HepG2 (cell line): Measurements from ENCODE around the gene CEP164. TPM values are rescaled to one million over a fixed set of nuclear protein-coding genes. Genes with fewer than 3 reads are reported as not detected.

Experiments
- HNF4A ChIP-seq: sonication (generic); formaldehyde crosslinking; IDR thresholded peaks from 2 replicates; pipeline ENCODE4 v1.4.0; 2020; ENCODE audit warnings: missing genetic modification reagents
- KDM5B ChIP-seq: sonication (generic); formaldehyde crosslinking; IDR thresholded peaks from 2 replicates; pipeline ENCODE4 v1.4.0; 2020; ENCODE audit warnings: missing genetic modification reagents, mild to moderate bottlenecking, borderline replicate concordance
- PAWR ChIP-seq: sonication (generic); formaldehyde crosslinking; IDR thresholded peaks from 2 replicates; pipeline ENCODE4 v1.4.0; 2020; ENCODE audit warnings: missing genetic modification reagents, mild to moderate bottlenecking, borderline replicate concordance
- POGZ ChIP-seq: sonication (generic); formaldehyde crosslinking; IDR thresholded peaks from 2 replicates; pipeline ENCODE4 v1.4.0; 2020; ENCODE audit warnings: mild to moderate bottlenecking, missing genetic modification reagents
- RAD21 ChIP-seq: fragments of 450-650 bp; formaldehyde crosslinking; IDR thresholded peaks from 2 replicates; pipeline ENCODE4 v1.5.0; 2020; ENCODE audit warnings: mild to moderate bottlenecking
- RBAK ChIP-seq: sonication (generic); formaldehyde crosslinking; IDR thresholded peaks from 2 replicates; pipeline ENCODE4 v1.5.1; 2020; ENCODE audit warnings: mild to moderate bottlenecking, missing genetic modification reagents
- RERE ChIP-seq: IDR thresholded peaks from 2 replicates; pipeline ENCODE4 v1.6.1; 2016; ENCODE audit warnings: low read depth, missing genetic modification reagents, missing compliant biosample characterization
- SATB2 ChIP-seq: sonication (generic); formaldehyde crosslinking; IDR thresholded peaks from 2 replicates; pipeline ENCODE4 v1.5.0; 2020; ENCODE audit warnings: missing genetic modification reagents
- THRA ChIP-seq: sonication (generic); formaldehyde crosslinking; IDR thresholded peaks from 2 replicates; pipeline ENCODE4 v1.4.0; 2020; ENCODE audit warnings: missing genetic modification reagents, borderline replicate concordance
- ZNF12 ChIP-seq: sonication (generic); formaldehyde crosslinking; IDR thresholded peaks from 2 replicates; pipeline ENCODE4 v1.5.0; 2020; ENCODE audit warnings: missing genetic modification reagents
- ZNF460 ChIP-seq: sonication (generic); formaldehyde crosslinking; IDR thresholded peaks from 2 replicates; pipeline ENCODE4 v1.5.1; 2020; ENCODE audit warnings: missing genetic modification reagents, mild to moderate bottlenecking, borderline replicate concordance
- ZNF883 ChIP-seq: sonication (generic); formaldehyde crosslinking; IDR thresholded peaks from 2 replicates; pipeline ENCODE4 v1.5.1; 2020; ENCODE audit warnings: mild to moderate bottlenecking, missing genetic modification reagents; ENCODE audit errors: not compliant biosample characterization
- polyA plus RNA-seq, 8 experiments: library from polyadenylated mRNA; depleted of rRNA in 3 of 8; stranded (reverse) in 7 of 8; unstranded in 1 of 8; fragments of >200 nt; fragmentation: Illumina TruSeq in 4 of 8; extraction: Trizol in 4 of 8; gene quantifications; 2 replicates each; pipeline versions ENCODE4 v1.2.1 to v1.2.3, GENCODE V29; 2011 to 2016; ENCODE audit warnings: low read depth in 4 of 8, missing spikeins in 1 of 8, mixed read lengths in 1 of 8; ENCODE audit not compliant: insufficient read depth in 1 of 8
- total RNA-seq, 5 experiments: library from RNA; depleted of rRNA; stranded (reverse); fragments of >200 nt; fragmentation: Illumina TruSeq; extraction: Trizol; gene quantifications; 2 replicates each; pipeline ENCODE4 v1.2.3, GENCODE V29; 2016; ENCODE audit warnings: low read depth in 1 of 5
- TF ChIP-seq, protein P1 (sequence below): sonication (generic); formaldehyde crosslinking; IDR thresholded peaks from 2 replicates; pipeline ENCODE4 v1.5.1; 2020; ENCODE audit warnings: mild to moderate bottlenecking, missing genetic modification reagents, moderate library complexity
- TF ChIP-seq, protein P2 (sequence below): sonication (generic); formaldehyde crosslinking; IDR thresholded peaks from 2 replicates; pipeline ENCODE4 v1.8.1; 2022; ENCODE audit warnings: mild to moderate bottlenecking, missing genetic modification reagents

Gene CEP164
- total and polyA plus RNA-seq, 2 of the 13 experiments (the other 11 are each of a cell fraction or from before 2014, with no cell fraction given) = 11.4 to 15.2 TPM

- TF ChIP-seq, protein P1, sequence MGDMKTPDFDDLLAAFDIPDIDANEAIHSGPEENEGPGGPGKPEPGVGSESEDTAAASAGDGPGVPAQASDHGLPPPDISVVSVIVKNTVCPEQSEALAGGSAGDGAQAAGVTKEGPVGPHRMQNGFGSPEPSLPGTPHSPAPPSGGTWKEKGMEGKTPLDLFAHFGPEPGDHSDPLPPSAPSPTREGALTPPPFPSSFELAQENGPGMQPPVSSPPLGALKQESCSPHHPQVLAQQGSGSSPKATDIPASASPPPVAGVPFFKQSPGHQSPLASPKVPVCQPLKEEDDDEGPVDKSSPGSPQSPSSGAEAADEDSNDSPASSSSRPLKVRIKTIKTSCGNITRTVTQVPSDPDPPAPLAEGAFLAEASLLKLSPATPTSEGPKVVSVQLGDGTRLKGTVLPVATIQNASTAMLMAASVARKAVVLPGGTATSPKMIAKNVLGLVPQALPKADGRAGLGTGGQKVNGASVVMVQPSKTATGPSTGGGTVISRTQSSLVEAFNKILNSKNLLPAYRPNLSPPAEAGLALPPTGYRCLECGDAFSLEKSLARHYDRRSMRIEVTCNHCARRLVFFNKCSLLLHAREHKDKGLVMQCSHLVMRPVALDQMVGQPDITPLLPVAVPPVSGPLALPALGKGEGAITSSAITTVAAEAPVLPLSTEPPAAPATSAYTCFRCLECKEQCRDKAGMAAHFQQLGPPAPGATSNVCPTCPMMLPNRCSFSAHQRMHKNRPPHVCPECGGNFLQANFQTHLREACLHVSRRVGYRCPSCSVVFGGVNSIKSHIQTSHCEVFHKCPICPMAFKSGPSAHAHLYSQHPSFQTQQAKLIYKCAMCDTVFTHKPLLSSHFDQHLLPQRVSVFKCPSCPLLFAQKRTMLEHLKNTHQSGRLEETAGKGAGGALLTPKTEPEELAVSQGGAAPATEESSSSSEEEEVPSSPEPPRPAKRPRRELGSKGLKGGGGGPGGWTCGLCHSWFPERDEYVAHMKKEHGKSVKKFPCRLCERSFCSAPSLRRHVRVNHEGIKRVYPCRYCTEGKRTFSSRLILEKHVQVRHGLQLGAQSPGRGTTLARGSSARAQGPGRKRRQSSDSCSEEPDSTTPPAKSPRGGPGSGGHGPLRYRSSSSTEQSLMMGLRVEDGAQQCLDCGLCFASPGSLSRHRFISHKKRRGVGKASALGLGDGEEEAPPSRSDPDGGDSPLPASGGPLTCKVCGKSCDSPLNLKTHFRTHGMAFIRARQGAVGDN (CRISPR knock-in tag) = peak; percentile 61
- TF ChIP-seq RAD21 (CRISPR knock-in tag) (0 out of 2 replicates have a peak, but pooled peaks have one; percentile 23), POGZ (CRISPR knock-in tag) (peak; percentile 68), ZNF12 (CRISPR knock-in tag) (no peak), RERE (no peak), ZNF883 (CRISPR knock-in tag) (peak; percentile 46), KDM5B (CRISPR knock-in tag) (0 out of 2 replicates have a peak, but pooled peaks have one; percentile 53), ZNF460 (CRISPR knock-in tag) (no peak), PAWR (CRISPR knock-in tag) (no peak), SATB2 (CRISPR knock-in tag) (no peak), THRA (CRISPR knock-in tag) (peak; percentile 47; the same call in 1 of the 2 replicates), RBAK (no peak), HNF4A (peak; percentile 76)
- TF ChIP-seq, protein P2, sequence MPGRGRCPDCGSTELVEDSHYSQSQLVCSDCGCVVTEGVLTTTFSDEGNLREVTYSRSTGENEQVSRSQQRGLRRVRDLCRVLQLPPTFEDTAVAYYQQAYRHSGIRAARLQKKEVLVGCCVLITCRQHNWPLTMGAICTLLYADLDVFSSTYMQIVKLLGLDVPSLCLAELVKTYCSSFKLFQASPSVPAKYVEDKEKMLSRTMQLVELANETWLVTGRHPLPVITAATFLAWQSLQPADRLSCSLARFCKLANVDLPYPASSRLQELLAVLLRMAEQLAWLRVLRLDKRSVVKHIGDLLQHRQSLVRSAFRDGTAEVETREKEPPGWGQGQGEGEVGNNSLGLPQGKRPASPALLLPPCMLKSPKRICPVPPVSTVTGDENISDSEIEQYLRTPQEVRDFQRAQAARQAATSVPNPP (CRISPR knock-in tag) = no peak
Observed at GRCh38 chr11:117410861-117411710, 83.4 kb downstream of the CEP164 start (continued).
